Limb (tissue), 2 donors: ENCODE measurements around the gene CHN2.
"Not testable (repeated sequence)": the region's sequence is repeated elsewhere in the genome, so short reads cannot be mapped to it uniquely, and the experiment has no call there.

ENCODE experiments used
- DNase-seq, 2 donors: peaks; one replicate each; pipeline ENCODE4 v3.0.0-alpha.2; 2016; ENCODE audit errors: extremely low spot score in 2 of 2

Gene CHN2

GRCh38 chr7:29487424-29487823, 292.8 kb downstream of the CHN2 start:
- DNase-seq, result no peak

GRCh38 chr7:29488203-29488970, 293.8 kb downstream of the CHN2 start:
- DNase-seq, result no peak

GRCh38 chr7:29488977-29489376, 294.4 kb downstream of the CHN2 start:
- DNase-seq, result no peak

- DNase-seq, result no peak
Measured at GRCh38 chr7:29490094-29490607, 295.6 kb downstream of the CHN2 start.

GRCh38 chr7:29494350-29494749, 299.8 kb downstream of the CHN2 start:
- no peak for DNase-seq

GRCh38 chr7:29495653-29496052, 301.1 kb downstream of the CHN2 start:
- no peak for DNase-seq

- no peak for DNase-seq
Measured at GRCh38 chr7:29496355-29497020, 301.9 kb downstream of the CHN2 start.

GRCh38 chr7:29499932-29500331, 305.4 kb downstream of the CHN2 start:
- no peak for DNase-seq

- DNase-seq, result no peak
Measured at GRCh38 chr7:29500719-29501118, 306.1 kb downstream of the CHN2 start.

- no peak for DNase-seq
Measured at GRCh38 chr7:29502133-29502532, 307.6 kb downstream of the CHN2 start.

- no peak for DNase-seq
Measured at GRCh38 chr7:29505931-29506330, 311.4 kb downstream of the CHN2 start.

GRCh38 chr7:29508608-29509007, 314.0 kb downstream of the CHN2 start:
- no peak for DNase-seq

- no peak for DNase-seq
Measured at GRCh38 chr7:29510028-29510427, 315.5 kb downstream of the CHN2 start.

- no peak for DNase-seq
Measured at GRCh38 chr7:29511337-29511736, 316.8 kb downstream of the CHN2 start.

GRCh38 chr7:29511851-29512250, 317.3 kb downstream of the CHN2 start:
- no peak for DNase-seq

GRCh38 chr7:29516491-29516890, 321.9 kb downstream of the CHN2 start:
- no peak for DNase-seq

- no peak for DNase-seq
Measured at GRCh38 chr7:29518616-29519015, 324.0 kb downstream of the CHN2 start.

- no peak for DNase-seq
Measured at GRCh38 chr7:29523728-29524127, 329.2 kb downstream of the CHN2 start.

- no peak for DNase-seq
Measured at GRCh38 chr7:29527505-29528108, 333.0 kb downstream of the CHN2 start.

GRCh38 chr7:29528526-29528925, 334.0 kb downstream of the CHN2 start:
- DNase-seq, result not testable (repeated sequence)
